GM23338 (cell line): ENCODE results near the gene DLGAP4. TPM values are rescaled to one million over a fixed set of nuclear protein-coding genes. Genes with fewer than 3 reads are reported as not detected.

Experiments used
- ATAC-seq: fragments of 200-7000 bp; cut with Tn5 transposase; 3 replicates; pipeline ENCODE4 v1.9.1; 2020
- DNase-seq: peaks from one replicate; pipeline ENCODE4 v3.0.0-alpha.2; 2015; ENCODE audit warnings: low spot score
- H2AFZ ChIP-seq: fragments of 200-600 bp; sonication (generic); 2 replicates; pipeline ENCODE4 v1.8.0; 2016; ENCODE audit warnings: antibody characterized with exemption, mild to moderate bottlenecking, moderate library complexity
- H3F3A ChIP-seq: fragments of 200-600 bp; sonication (generic); replicated peaks from 2 replicates; pipeline ENCODE4 v1.8.0; 2017; ENCODE audit warnings: antibody characterized with exemption, mixed run types, low read depth
- H3K27ac ChIP-seq: fragments of 200-600 bp; sonication (generic); 2 replicates; pipeline ENCODE4 v1.6.1; 2016; ENCODE audit warnings: low read depth
- H3K27me3 ChIP-seq: fragments of 200-600 bp; sonication (generic); 2 replicates; pipeline ENCODE4 v1.8.0; 2016; ENCODE audit warnings: mild to moderate bottlenecking, mixed run types, moderate library complexity; ENCODE audit not compliant: insufficient read depth
- H3K36me3 ChIP-seq: fragments of 200-600 bp; sonication (generic); 2 replicates; pipeline ENCODE4 v1.8.0; 2016; ENCODE audit warnings: mild to moderate bottlenecking; ENCODE audit not compliant: insufficient read depth
- H3K4me1 ChIP-seq: fragments of 200-600 bp; sonication (generic); 2 replicates; pipeline ENCODE4 v1.8.0; 2016; ENCODE audit warnings: mild to moderate bottlenecking, moderate library complexity; ENCODE audit not compliant: insufficient read depth
- H3K4me2 ChIP-seq: fragments of 200-600 bp; sonication (generic); 2 replicates; pipeline ENCODE4 v1.7.1; 2017; ENCODE audit warnings: mixed run types
- H3K4me3 ChIP-seq: fragments of 200-600 bp; sonication (generic); 2 replicates; pipeline ENCODE4 v1.6.1; 2016; ENCODE audit warnings: mixed run types
- H3K79me2 ChIP-seq: fragments of 200-600 bp; sonication (generic); replicated peaks from 2 replicates; pipeline ENCODE4 v1.8.0; 2017; ENCODE audit warnings: mild to moderate bottlenecking; ENCODE audit not compliant: insufficient read depth
- H3K9me2 ChIP-seq: fragments of 200-600 bp; sonication (generic); 2 replicates; pipeline ENCODE4 v1.8.0; 2017; ENCODE audit not compliant: insufficient read depth
- H4K20me1 ChIP-seq: fragments of 200-600 bp; sonication (generic); replicated peaks from 2 replicates; pipeline ENCODE4 v1.8.0; 2017; ENCODE audit warnings: mild to moderate bottlenecking; ENCODE audit not compliant: insufficient read depth
- H3K27ac Mint-ChIP-seq: 2 replicates; pipeline ENCODE4 v1.8.0; 2020; ENCODE audit warnings: inconsistent platforms, mild to moderate bottlenecking, moderate library complexity, mixed read lengths
- H3K27me3 Mint-ChIP-seq: 3 replicates; pipeline ENCODE4 v1.8.0; 2022; ENCODE audit warnings: low read depth, mild to moderate bottlenecking, moderate library complexity, mixed read lengths, inconsistent platforms; ENCODE audit not compliant: insufficient read depth, poor library complexity
- H3K36me3 Mint-ChIP-seq: 3 replicates; pipeline ENCODE4 v1.8.0; 2021; ENCODE audit warnings: low read depth, mild to moderate bottlenecking, inconsistent platforms, moderate library complexity, mixed read lengths
- H3K4me1 Mint-ChIP-seq: 3 replicates; pipeline ENCODE4 v1.8.0; 2020; ENCODE audit warnings: mild to moderate bottlenecking, inconsistent platforms, mixed read lengths
- H3K4me3 Mint-ChIP-seq: 3 replicates; pipeline ENCODE4 v1.8.0; 2021; ENCODE audit warnings: moderate library complexity, mild to moderate bottlenecking, inconsistent platforms, mixed read lengths
- H3K9me3 Mint-ChIP-seq: 3 replicates; pipeline ENCODE4 v1.8.0; 2020; ENCODE audit warnings: moderate library complexity, mild to moderate bottlenecking, inconsistent platforms, mixed read lengths
- CREB1 ChIP-seq: fragments of 250-450 bp; sonication (Bioruptor Pico); IDR thresholded peaks from 2 replicates; pipeline ENCODE4 v1.5.0; 2020; ENCODE audit warnings: low read depth, mild to moderate bottlenecking, moderate library complexity
- EZH2phosphoT487 ChIP-seq: fragments of 200-600 bp; sonication (generic); IDR thresholded peaks from one replicate; pipeline ENCODE4 v1.8.1; 2018; ENCODE audit warnings: antibody characterized with exemption; ENCODE audit not compliant: unreplicated experiment
- POLR2AphosphoS5 ChIP-seq: IDR thresholded peaks from 2 replicates; pipeline ENCODE4 v1.6.1; 2016; ENCODE audit warnings: antibody characterized with exemption, low read depth
- STAT1 ChIP-seq: IDR thresholded peaks from one replicate; pipeline ENCODE4 v1.6.1; 2016; ENCODE audit warnings: antibody characterized with exemption; ENCODE audit not compliant: unreplicated experiment
- ZNF114 ChIP-seq: fragments of 250-450 bp; sonication (Bioruptor Pico); IDR thresholded peaks from 2 replicates; pipeline ENCODE4 v1.5.0; 2020; ENCODE audit warnings: mild to moderate bottlenecking, moderate library complexity
- polyA plus RNA-seq: library from polyadenylated mRNA; unstranded; fragments of >200 nt; fragmentation: Nextera tagmentation; extraction: Ambion mirVana; gene quantifications from 2 replicates; pipeline ENCODE4 v1.2.1, GENCODE V29; 2016
- total RNA-seq: library from RNA; depleted of rRNA; stranded (reverse); fragments of >200 nt; shearing (Covaris generic); gene quantifications from 2 replicates; pipeline ENCODE4 v1.2.3, GENCODE V29; 2014
- TF ChIP-seq, protein P1 (sequence below), 2 experiments: fragments of 200-600 bp in 1 of 2; sonication (generic) in 1 of 2; conservative IDR thresholded peaks; 2 replicates each; pipeline versions ENCODE4 v1.5.1 to v1.6.1; 2016 to 2017; ENCODE audit warnings: antibody characterized with exemption in 2 of 2, low read depth in 2 of 2, mild to moderate bottlenecking in 2 of 2, moderate library complexity in 1 of 2
- TF ChIP-seq, protein P2 (sequence below): fragments of 250-450 bp; sonication (Bioruptor Pico); IDR thresholded peaks from 2 replicates; pipeline ENCODE4 v1.5.0; 2020; ENCODE audit warnings: mild to moderate bottlenecking, moderate library complexity

The DLGAP4 gene
- total and polyA plus RNA-seq, 2 experiments from 2014 or later, result 46.1 to 52.2 TPM

DNA sequence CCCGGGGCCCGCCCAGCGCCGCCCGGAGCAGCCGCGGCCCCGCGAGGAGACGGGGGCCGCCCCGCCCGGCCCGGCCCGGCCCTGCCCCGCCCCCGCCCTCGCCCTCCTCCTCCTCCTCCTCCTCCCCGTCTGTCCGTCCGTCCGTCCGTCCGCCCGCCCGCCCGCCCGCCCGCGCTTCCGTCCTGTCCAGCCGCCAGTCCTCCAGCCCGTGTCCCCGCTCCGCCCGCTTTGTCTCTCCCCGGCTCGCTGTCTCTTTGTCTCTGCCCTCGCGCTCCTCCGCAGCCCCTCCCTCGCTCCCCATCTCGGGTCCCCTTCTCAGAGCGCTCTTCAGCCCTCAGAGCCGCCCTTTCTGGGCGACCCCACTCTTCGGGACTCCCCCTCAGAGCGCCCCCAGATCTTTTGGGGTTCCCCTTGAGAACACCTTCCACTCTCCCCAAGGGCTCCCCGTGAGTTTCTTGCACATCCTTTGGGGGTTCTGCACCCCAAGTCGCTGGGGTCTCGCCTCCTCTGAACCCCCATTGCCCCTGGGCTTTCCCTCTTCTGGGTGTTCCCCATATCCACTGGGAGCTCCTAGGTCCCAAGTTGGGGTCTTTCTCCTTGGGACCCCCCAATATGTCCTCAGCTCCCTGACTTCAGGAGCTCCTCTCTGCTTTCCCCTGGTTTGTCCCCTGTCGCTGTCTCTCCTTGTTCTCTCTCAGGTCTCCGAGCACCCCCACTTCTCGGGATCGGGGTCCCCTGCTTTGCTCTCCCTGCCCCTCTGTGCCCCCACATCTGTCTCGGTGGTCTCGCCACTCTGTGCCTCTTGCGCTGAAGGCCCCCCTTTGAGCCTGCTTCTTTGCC is 155.7 kb downstream of the DLGAP4 start:
- H3K27me3 ChIP-seq, result no peaks in the 10 kb centered on the region
- peak overlapping the region; percentile 100 for H3K4me2 ChIP-seq

DNA sequence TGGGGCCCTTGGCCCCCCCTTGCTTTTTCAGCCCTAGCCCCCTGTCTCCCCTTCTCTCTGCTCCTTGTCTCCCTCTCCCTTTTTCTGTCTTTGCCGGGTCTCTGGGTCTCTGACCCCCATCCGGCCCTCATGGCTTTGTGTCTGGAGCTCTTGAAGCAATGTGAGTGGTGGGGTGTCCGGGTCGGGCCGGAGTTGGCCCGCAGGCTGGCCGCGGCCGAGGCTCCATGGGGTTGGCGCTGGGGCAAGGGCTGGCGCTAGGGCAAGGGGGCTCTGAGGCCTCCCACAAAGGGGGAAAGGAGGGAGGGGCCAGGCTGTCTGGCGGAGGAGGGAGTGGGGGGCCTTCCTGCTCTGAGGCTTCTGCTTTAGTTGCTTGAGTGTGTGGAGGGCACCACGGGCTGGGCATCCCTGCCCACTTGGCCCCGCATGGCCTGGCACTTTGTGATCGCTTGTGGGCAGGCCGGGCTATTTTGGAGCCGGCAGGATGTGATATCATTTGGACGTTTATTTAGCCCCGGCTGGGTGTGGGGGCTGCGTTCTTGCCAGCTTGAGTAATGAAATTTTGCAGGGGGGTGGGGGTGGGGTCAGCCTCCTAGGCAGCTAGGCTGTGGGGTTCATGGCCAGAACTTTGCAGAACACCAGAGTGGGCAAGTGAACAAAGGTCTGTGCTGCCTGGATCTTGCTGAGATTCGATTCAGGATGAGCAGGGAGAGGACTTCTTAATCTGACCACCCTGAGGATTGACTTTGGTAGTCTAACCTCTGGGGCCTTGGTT is 156.5 kb downstream of the DLGAP4 start:
- Histone ChIP-seq H3K79me2 (peaks cover 56% of the 10 kb centered on the region), H3F3A (peaks cover 20% of the 10 kb centered on the region), H3K36me3 (no peaks in the 10 kb centered on the region), H2AFZ (no peak overlapping the region), H3K27me3 (no peaks in the 10 kb centered on the region), H4K20me1 (peaks cover 33% of the 10 kb centered on the region), H3K4me2 (peak overlapping the region; percentile 100), H3K27ac (no peak overlapping the region), H3K4me3 (peak overlapping the region; percentile 96), H3K9me2 (no peaks in the 10 kb centered on the region), H3K4me1 (peaks cover 48% of the 10 kb centered on the region)
- no peaks in the 10 kb centered on the region for H3K9me3 Mint-ChIP-seq
- H3K4me3 Mint-ChIP-seq, result peak overlapping the region; percentile 92
- peaks cover 32% of the 10 kb centered on the region for H3K27me3 Mint-ChIP-seq
- ATAC-seq, result peak; percentile 30
- H3K4me1 Mint-ChIP-seq, result peaks cover 43% of the 10 kb centered on the region
- peaks cover 10% of the 10 kb centered on the region; the same call in 1 of the 3 replicates for H3K36me3 Mint-ChIP-seq
- DNase-seq, result peak; percentile 54
- 0 out of 2 replicates have a peak overlapping the region, but pooled peaks have one; percentile 6 for H3K27ac Mint-ChIP-seq
- TF ChIP-seq POLR2AphosphoS5, result no peak
- no peak for TF ChIP-seq ZNF114 (CRISPR knock-in tag)
- TF ChIP-seq, protein P1, sequence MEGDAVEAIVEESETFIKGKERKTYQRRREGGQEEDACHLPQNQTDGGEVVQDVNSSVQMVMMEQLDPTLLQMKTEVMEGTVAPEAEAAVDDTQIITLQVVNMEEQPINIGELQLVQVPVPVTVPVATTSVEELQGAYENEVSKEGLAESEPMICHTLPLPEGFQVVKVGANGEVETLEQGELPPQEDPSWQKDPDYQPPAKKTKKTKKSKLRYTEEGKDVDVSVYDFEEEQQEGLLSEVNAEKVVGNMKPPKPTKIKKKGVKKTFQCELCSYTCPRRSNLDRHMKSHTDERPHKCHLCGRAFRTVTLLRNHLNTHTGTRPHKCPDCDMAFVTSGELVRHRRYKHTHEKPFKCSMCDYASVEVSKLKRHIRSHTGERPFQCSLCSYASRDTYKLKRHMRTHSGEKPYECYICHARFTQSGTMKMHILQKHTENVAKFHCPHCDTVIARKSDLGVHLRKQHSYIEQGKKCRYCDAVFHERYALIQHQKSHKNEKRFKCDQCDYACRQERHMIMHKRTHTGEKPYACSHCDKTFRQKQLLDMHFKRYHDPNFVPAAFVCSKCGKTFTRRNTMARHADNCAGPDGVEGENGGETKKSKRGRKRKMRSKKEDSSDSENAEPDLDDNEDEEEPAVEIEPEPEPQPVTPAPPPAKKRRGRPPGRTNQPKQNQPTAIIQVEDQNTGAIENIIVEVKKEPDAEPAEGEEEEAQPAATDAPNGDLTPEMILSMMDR (conservative IDR thresholded peaks at IDR 0.05; ENCODE audit: low read depth in 2 of 2), result no peak
- TF ChIP-seq, protein P2, sequence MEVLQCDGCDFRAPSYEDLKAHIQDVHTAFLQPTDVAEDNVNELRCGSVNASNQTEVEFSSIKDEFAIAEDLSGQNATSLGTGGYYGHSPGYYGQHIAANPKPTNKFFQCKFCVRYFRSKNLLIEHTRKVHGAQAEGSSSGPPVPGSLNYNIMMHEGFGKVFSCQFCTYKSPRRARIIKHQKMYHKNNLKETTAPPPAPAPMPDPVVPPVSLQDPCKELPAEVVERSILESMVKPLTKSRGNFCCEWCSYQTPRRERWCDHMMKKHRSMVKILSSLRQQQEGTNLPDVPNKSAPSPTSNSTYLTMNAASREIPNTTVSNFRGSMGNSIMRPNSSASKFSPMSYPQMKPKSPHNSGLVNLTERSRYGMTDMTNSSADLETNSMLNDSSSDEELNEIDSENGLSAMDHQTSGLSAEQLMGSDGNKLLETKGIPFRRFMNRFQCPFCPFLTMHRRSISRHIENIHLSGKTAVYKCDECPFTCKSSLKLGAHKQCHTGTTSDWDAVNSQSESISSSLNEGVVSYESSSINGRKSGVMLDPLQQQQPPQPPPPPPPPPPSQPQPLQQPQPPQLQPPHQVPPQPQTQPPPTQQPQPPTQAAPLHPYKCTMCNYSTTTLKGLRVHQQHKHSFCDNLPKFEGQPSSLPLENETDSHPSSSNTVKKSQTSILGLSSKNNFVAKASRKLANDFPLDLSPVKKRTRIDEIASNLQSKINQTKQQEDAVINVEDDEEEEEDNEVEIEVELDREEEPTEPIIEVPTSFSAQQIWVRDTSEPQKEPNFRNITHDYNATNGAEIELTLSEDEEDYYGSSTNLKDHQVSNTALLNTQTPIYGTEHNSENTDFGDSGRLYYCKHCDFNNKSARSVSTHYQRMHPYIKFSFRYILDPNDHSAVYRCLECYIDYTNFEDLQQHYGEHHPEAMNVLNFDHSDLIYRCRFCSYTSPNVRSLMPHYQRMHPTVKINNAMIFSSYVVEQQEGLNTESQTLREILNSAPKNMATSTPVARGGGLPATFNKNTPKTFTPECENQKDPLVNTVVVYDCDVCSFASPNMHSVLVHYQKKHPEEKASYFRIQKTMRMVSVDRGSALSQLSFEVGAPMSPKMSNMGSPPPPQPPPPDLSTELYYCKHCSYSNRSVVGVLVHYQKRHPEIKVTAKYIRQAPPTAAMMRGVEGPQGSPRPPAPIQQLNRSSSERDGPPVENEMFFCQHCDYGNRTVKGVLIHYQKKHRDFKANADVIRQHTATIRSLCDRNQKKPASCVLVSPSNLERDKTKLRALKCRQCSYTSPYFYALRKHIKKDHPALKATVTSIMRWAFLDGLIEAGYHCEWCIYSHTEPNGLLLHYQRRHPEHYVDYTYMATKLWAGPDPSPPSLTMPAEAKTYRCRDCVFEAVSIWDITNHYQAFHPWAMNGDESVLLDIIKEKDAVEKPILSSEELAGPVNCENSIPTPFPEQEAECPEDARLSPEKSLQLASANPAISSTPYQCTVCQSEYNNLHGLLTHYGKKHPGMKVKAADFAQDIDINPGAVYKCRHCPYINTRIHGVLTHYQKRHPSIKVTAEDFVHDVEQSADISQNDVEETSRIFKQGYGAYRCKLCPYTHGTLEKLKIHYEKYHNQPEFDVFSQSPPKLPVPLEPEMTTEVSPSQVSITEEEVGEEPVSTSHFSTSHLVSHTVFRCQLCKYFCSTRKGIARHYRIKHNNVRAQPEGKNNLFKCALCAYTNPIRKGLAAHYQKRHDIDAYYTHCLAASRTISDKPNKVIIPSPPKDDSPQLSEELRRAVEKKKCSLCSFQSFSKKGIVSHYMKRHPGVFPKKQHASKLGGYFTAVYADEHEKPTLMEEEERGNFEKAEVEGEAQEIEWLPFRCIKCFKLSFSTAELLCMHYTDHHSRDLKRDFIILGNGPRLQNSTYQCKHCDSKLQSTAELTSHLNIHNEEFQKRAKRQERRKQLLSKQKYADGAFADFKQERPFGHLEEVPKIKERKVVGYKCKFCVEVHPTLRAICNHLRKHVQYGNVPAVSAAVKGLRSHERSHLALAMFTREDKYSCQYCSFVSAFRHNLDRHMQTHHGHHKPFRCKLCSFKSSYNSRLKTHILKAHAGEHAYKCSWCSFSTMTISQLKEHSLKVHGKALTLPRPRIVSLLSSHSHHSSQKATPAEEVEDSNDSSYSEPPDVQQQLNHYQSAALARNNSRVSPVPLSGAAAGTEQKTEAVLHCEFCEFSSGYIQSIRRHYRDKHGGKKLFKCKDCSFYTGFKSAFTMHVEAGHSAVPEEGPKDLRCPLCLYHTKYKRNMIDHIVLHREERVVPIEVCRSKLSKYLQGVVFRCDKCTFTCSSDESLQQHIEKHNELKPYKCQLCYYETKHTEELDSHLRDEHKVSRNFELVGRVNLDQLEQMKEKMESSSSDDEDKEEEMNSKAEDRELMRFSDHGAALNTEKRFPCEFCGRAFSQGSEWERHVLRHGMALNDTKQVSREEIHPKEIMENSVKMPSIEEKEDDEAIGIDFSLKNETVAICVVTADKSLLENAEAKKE (CRISPR knock-in tag), result no peak
- no peak for TF ChIP-seq EZH2phosphoT487

More for the DNA sequence above, 155.7 kb downstream of the DLGAP4 start:
- Mint-ChIP-seq H3K4me1 (peaks cover 36% of the 10 kb centered on the region), H3K9me3 (no peaks in the 10 kb centered on the region), H3K4me3 (peak overlapping the region; percentile 92), H3K36me3 (peaks cover 7% of the 10 kb centered on the region; the same call in 1 of the 3 replicates), H3K27ac (peak overlapping the region; percentile 78; the same call in 1 of the 2 replicates), H3K27me3 (peaks cover 32% of the 10 kb centered on the region)
- H3F3A ChIP-seq, result peaks cover 20% of the 10 kb centered on the region
- H3K36me3 ChIP-seq, result no peaks in the 10 kb centered on the region
- H3K4me1 ChIP-seq, result peaks cover 44% of the 10 kb centered on the region
- DNase-seq, result peak; percentile 77
- ATAC-seq, result peak; percentile 15
- peak overlapping the region; percentile 96 for H3K4me3 ChIP-seq
- H3K79me2 ChIP-seq, result peaks cover 48% of the 10 kb centered on the region
- no peaks in the 10 kb centered on the region for H3K9me2 ChIP-seq
- TF ChIP-seq CREB1 (CRISPR knock-in tag), result no peak
- TF ChIP-seq, protein P1 (conservative IDR thresholded peaks at IDR 0.05; ENCODE audit: low read depth in 2 of 2), result no peak
- peak; percentile 38; the same call in 1 of the 2 replicates for TF ChIP-seq POLR2AphosphoS5
- no peak for TF ChIP-seq STAT1
- H4K20me1 ChIP-seq, result peaks cover 28% of the 10 kb centered on the region
- no peak overlapping the region for H3K27ac ChIP-seq
- H2AFZ ChIP-seq, result no peak overlapping the region
